ENCODE data around the gene ERMP1.
"Not testable (repeated sequence)": the region's sequence is repeated elsewhere in the genome, so short reads cannot be mapped to it uniquely, and the experiment has no call there.

Gene ERMP1

DNA sequence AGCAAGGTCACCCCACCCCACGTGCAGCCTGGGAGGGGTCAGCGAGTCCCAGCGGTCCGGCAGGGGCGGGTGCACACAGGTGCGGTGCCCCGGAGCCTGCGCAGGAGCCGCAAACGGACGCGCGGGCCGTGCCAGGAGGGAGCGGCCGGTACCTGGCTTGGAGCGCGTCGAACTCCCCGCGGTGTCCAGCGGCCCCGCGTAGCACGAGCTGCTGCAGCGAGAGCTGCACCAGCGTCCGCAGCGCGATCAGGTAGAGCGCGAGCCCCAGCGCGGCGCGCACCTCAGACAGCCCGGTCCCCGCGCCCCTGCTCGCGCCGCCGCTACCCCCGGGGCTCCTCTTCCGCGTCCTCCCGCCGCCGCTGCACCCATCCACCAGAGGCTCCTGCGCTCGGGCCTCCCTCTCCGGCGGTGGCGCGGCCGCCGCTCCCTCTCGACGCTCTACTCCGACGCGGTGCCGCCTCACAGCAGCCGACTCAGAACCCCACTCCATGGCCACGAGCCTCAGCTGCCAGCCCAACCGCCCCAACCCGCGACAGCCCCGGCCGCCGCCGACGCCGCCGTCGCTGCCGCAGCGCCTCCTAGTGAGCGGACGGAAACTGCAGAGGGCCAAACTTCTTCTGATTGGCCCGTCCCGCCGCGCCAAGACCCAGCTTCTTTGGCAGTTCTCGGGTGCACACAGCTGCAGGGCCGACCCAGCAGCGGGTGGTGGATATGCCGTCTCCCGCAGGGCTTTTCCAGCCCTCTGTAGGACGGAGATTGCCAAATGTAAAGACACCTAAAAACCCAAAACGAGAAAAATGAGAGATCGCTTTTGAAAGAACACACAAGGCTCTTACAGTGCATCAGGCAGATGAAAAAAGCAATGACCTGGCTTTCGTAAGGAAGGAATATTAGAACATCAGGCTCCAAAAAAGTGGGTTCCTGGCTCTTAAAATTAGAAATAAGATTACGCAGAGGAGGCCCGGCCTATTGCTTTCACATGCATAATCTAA is at the start of gene ERMP1:
Gene ERMP1 (minus strand): TSS at position 580 of the 992 bp plus-strand sequence. CDS start 90 bp downstream, at position 490.
- peak; percentile 87 for DNase-seq

DNA sequence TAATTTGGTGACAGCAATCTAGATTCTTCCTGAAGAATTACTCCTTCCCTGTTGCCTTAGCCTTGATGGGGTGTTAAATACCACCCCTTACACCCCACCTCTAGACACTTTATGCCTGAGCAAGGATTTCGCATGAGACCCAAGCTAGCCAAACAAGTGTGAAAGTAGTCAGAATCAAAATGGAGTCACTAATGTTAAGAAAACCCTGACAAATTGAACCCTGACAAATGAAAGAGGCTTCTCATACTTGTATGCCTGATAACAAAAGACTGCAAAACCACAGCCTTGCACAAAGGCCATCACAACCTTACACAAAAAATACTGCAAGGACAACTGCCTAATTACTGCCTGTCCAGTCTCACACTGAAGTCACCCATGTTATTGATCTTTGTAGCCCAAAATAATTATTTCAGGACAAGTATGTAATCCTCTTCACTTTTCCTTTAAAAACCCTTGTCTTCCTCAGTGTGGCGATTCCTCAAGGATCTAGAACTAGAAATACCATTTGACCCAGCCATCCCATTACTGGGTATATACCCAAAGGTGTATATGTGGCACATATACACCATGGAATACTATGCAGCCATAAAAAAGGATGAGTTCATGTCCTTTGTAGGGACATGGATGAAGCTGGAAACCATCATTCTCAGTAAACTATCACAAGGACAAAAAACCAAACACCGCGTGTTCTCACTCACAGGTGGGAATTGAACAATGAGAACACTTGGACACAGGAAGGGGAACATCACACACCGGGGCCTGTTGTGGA is 49.5 kb upstream of the ERMP1 start:
- not testable (repeated sequence) for DNase-seq

- no peak for DNase-seq
Measured at GRCh38 chr9:5879419-5880181, 46.7 kb upstream of the ERMP1 start.

- no peak for DNase-seq
Measured at GRCh38 chr9:5876711-5877110, 43.8 kb upstream of the ERMP1 start.

- no peak for DNase-seq
Measured at GRCh38 chr9:5876026-5876425, 43.1 kb upstream of the ERMP1 start.

DNA sequence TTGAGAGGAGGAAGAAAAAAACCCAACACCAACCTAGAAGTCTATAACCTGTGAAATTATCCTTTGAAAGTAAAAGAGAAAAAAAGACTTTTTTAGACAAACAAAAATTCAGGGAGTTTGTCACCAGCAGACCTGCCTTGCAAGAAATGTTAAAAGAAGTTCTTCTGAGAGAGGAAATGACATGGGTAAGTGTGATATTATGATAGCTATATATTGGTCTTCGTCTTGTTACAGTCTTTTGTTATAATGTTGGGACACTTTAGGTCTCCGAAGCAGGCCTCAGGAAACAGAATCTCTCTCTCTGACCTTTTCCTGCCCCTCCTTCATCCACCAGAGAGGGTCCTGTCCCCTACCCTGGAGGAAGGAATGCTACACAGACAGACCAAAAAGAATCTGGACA is 41.1 kb upstream of the ERMP1 start:
- no peak for DNase-seq

DNA sequence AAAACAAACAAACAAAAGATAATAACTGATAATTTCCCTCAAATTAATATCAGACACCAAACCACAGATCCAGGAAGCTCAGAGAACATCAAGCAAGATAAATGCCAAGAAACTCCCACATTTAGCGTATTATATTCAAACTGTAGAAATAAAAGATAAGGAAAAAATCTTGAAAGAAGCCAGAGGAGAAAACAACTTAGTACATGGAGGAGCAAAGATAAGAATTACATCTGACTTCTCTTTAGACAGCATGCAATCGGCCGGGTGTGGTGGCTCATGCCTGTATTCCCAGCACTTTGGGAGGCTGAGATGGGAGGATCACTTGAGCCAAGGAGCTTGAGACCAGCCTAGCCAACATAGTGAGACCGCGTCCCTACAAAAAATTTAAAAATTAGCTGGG is 40.5 kb upstream of the ERMP1 start:
- no peak for DNase-seq

- DNase-seq, result no peak
Measured at GRCh38 chr9:5872511-5872910, 39.6 kb upstream of the ERMP1 start.

DNA sequence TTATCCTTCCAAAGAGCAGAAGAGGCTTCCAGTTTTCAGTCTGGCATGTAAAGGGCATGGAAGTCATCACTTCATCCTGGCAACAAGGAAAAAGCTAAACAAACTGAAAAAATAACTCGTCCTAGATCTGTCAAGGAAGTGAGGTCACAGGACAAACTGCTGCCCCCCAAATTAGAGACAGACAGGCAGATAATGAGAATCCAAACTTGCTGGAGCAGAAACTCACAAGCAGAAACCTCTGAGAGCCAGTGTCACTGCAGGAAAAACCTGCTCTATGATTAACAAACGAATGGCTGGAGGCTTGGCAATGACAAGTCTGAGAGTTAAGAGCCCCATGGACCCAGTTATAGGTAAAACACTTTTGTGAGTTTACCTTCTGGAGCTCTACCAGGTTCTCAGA is 38.9 kb upstream of the ERMP1 start:
- no peak for DNase-seq

DNA sequence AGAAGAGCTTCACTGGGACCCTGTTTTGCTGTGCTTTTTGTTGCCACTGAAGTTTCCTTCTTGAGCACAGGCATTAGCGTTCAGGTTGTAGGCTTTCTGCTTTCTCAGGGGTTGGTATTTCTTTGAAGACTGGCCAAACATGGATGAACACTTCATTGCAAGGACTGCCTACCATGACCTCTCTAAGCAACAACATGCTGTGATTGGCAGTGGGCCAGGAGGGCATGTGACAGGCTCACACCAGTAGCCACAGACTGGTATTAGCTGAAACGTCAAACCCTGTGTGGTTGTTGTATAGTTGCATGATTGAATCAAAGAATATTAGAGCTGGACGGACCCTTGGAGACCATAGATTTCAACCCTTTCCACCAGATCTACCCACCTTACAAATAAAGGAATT is 37.8 kb upstream of the ERMP1 start:
- DNase-seq, result no peak

GRCh38 chr9:5870020-5870339 is 37.1 kb upstream of the ERMP1 start:
- DNase-seq, result no peak

GRCh38 chr9:5869315-5870019 is 36.5 kb upstream of the ERMP1 start:
- no peak for DNase-seq

DNA sequence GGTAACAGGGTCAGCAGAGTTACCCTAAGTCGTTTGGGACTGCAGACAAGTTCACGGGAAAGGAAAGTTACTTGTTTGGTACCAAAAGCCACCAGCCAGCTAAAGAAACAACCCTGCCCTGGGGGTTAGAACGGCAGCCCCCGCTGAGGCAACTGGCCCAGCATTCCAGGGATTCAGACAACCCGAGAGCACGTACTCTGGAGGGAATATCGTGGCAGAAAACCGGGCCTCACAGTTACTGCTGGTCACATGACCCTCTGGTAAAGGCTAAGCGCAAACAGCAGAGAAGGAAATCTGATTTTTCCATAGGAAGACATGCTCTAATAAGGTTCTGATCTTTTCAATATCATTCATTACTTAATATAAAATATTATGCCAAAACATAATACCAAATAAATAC is 35.3 kb upstream of the ERMP1 start:
- no peak for DNase-seq

DNA sequence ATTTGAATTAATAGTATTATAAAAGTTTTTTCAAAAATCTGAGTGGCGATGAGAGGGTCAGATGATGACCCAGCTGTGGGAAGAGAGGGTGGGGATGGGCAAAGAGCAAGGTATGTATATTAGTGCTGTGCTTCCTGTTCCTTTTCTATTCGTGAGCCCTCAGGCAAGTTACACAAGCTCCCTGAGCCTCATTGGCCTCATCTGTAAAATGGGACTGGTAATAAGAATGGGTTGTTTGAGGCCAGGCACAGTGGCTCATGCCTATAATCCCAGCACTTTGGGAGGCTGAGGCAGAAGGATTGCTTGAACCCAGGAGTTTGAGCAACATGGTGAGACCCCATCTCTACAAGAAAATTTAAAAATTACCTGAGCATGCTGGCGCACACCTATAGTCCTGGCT is 33.8 kb upstream of the ERMP1 start:
- DNase-seq, result no peak

DNA sequence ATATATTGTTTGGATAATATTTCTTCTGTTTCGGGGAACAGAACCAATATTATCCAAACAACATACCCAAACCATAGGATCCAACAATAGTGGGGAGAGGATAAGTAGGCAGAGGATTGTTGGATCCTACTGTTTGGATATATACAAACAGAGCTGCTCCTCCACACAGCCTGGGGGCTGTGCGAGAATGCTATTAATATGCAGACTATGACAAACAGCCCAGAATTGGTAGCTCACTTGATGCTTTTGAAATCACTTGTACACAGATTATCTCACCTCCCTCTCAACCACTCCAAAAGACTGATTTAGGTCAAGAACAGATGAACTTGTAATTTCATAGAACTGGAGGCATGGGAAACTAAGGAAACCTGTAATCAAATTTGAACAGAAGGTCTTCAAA is 33.4 kb upstream of the ERMP1 start:
- DNase-seq, result no peak

GRCh38 chr9:5864446-5864845 is 31.5 kb upstream of the ERMP1 start:
- DNase-seq, result no peak

GRCh38 chr9:5863092-5863746 is 30.3 kb upstream of the ERMP1 start:
- DNase-seq, result no peak

- no peak for DNase-seq
Measured at GRCh38 chr9:5858833-5859232, 25.9 kb upstream of the ERMP1 start.

- DNase-seq, result no peak
Measured at GRCh38 chr9:5857928-5858327, 25.0 kb upstream of the ERMP1 start.

DNA sequence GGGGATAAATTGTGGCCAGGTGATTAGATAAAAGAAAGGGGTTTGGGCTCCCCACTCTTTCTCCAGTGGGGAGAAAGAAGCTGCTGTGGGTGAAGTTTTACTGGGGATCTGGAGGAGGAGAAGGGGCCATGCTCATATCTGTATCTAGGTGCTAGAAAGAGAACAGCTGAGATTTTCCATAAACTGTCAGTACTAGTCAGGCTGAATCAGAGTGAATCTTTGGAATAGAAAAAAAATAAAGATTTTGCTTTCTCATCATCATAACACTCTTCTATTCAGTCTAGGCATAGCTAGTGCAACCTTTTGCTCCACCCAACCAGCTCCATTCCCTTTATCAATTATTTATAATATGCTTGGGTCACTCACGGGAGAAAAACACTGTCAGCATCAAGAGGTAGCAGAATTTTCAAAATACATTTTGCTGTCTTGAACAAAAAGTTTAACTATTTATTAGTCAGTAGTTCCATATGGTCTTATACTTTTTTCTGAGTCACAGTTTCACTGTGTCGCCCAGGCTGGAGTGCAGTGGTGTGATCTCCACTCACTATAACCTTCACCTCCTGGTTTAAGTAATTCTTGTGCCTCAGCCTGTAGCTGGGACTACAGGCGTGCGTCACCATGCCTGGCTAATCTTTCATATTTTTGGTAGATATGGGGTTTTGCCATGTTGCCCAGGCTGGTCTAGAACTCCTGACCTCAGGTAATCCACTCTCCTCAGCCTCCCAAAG is 21.3 kb upstream of the ERMP1 start:
- no peak for DNase-seq

GRCh38 chr9:5853617-5854016 is 20.7 kb upstream of the ERMP1 start:
- no peak for DNase-seq

Measured in CD4-positive, alpha-beta T cell treated with Interleukin-15 for 1 hour (primary cell).